Measurements from ENCODE around the gene ALCAM.

ALCAM gene

DNA sequence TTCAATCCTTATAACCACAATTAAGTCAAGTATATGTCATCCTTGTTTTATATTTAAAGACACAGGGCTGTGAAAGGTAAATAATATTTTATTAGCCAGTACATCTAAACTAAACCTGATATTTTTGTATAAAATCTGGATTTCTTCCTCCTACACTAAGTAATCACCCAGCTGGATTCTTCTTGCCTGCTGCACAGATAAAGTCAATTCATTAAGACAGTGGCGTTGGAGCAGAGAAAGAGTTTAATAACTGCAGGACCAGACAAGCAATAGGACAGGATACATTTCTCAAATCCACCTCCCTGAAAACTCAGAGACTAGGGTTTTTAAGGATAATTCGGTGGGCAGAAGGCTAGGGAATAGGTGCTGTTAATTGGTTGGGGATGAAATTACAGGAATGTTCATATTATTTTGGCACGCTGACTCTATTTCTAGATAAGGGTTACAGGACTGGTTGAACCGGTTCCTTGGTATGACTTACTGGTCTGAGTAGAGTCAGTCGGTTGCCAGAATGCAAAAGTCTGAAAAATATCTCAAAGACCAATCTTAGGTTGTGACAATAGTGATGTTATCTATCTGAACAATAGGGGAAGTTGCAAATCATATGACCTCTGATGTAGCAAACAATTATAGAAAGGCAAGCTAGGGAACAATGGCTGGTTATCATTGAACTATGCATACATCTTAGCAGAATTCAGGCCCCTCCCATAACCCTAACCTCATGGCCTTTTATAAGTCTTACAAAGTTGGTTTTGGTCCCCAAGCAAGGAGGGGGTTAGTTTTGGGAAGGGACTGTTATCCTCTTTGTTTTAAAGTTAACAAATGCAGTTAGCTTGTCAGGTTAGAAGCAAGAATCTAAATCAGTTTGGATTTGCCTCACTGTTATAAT, 244.8 kb downstream of the ALCAM start:
- TF ChIP-seq, protein P1, sequence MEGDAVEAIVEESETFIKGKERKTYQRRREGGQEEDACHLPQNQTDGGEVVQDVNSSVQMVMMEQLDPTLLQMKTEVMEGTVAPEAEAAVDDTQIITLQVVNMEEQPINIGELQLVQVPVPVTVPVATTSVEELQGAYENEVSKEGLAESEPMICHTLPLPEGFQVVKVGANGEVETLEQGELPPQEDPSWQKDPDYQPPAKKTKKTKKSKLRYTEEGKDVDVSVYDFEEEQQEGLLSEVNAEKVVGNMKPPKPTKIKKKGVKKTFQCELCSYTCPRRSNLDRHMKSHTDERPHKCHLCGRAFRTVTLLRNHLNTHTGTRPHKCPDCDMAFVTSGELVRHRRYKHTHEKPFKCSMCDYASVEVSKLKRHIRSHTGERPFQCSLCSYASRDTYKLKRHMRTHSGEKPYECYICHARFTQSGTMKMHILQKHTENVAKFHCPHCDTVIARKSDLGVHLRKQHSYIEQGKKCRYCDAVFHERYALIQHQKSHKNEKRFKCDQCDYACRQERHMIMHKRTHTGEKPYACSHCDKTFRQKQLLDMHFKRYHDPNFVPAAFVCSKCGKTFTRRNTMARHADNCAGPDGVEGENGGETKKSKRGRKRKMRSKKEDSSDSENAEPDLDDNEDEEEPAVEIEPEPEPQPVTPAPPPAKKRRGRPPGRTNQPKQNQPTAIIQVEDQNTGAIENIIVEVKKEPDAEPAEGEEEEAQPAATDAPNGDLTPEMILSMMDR (IDR thresholded peaks at IDR 0.05; ENCODE audit: unreplicated experiment in 3 of 3) = no peak
- no peaks in the 10 kb centered on the region for H3K9me3 Mint-ChIP-seq

DNA sequence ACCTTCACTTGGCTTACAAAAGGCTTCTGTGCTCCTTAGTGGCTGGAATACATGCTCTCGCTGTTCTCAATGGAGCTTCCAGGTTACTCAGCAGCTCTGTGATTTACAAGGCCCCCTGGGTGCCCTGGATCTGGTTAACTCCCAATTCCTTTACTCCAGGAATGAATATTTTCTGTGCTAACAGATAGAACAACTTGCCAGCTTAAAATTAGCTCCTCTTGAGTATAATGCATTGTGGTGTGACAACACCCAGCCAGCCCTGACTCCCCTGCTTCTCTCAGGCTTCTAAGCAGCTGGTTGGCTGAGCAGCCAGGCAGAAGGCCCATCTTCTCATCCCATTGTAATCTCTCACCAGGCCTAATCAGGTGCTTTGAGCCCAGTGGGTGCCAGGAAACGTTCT, 246.4 kb downstream of the ALCAM start:
- H3K36me3 Mint-ChIP-seq (ENCODE audit: low read depth) = no peaks in the 10 kb centered on the region
- peaks cover 3% of the 10 kb centered on the region for H3K27me3 Mint-ChIP-seq (ENCODE audit: low read depth)
- H3K27ac Mint-ChIP-seq = no peak overlapping the region
- H3K4me1 Mint-ChIP-seq = peaks cover 11% of the 10 kb centered on the region
- TF ChIP-seq, protein P1 (IDR thresholded peaks at IDR 0.05; ENCODE audit: unreplicated experiment in 3 of 3) = no peak
- no peaks in the 10 kb centered on the region for H3K9me3 Mint-ChIP-seq
- no peak overlapping the region for H3K4me3 Mint-ChIP-seq

More for the DNA sequence above, 244.8 kb downstream of the ALCAM start:
- Mint-ChIP-seq H3K36me3 (ENCODE audit: low read depth) (no peaks in the 10 kb centered on the region), H3K27ac (no peak overlapping the region), H3K4me3 (no peak overlapping the region), H3K4me1 (peaks cover 9% of the 10 kb centered on the region), H3K27me3 (ENCODE audit: low read depth) (peaks cover 3% of the 10 kb centered on the region)

GRCh38 chr3:105614288-105615030, 247.8 kb downstream of the ALCAM start:
- peaks cover 11% of the 10 kb centered on the region for H3K4me1 Mint-ChIP-seq
- no peaks in the 10 kb centered on the region for H3K36me3 Mint-ChIP-seq (ENCODE audit: low read depth)
- TF ChIP-seq, protein P1 (IDR thresholded peaks at IDR 0.05; ENCODE audit: unreplicated experiment in 3 of 3) = no peak
- H3K9me3 Mint-ChIP-seq = no peaks in the 10 kb centered on the region
- H3K4me3 Mint-ChIP-seq = no peak overlapping the region
- H3K27me3 Mint-ChIP-seq (ENCODE audit: low read depth) = peaks cover 6% of the 10 kb centered on the region
- no peak overlapping the region for H3K27ac Mint-ChIP-seq

- peaks cover 6% of the 10 kb centered on the region for H3K27me3 Mint-ChIP-seq (ENCODE audit: low read depth)
- TF ChIP-seq, protein P1 (IDR thresholded peaks at IDR 0.05; ENCODE audit: unreplicated experiment in 3 of 3) = no peak
- no peak overlapping the region for H3K4me3 Mint-ChIP-seq
- H3K9me3 Mint-ChIP-seq = no peaks in the 10 kb centered on the region
- H3K36me3 Mint-ChIP-seq (ENCODE audit: low read depth) = no peaks in the 10 kb centered on the region
- H3K27ac Mint-ChIP-seq = no peak overlapping the region
- peaks cover 11% of the 10 kb centered on the region for H3K4me1 Mint-ChIP-seq
Measured at GRCh38 chr3:105615814-105616213, 249.1 kb downstream of the ALCAM start.

- Mint-ChIP-seq H3K4me3 (no peak overlapping the region), H3K27me3 (ENCODE audit: low read depth) (peaks cover 6% of the 10 kb centered on the region), H3K4me1 (peaks cover 11% of the 10 kb centered on the region), H3K9me3 (no peaks in the 10 kb centered on the region), H3K36me3 (ENCODE audit: low read depth) (no peaks in the 10 kb centered on the region), H3K27ac (no peak overlapping the region)
- TF ChIP-seq, protein P1 (IDR thresholded peaks at IDR 0.05; ENCODE audit: unreplicated experiment in 3 of 3) = no peak
Measured at GRCh38 chr3:105616374-105617121, 249.8 kb downstream of the ALCAM start.
